Panc1 (cell line): ENCODE results near the gene HAGH. TPM values are rescaled to one million over a fixed set of nuclear protein-coding genes. Genes with fewer than 3 reads are reported as not detected.
A peak's percentile ranks its signal among the peaks of the same experiment; 100 is the strongest.

Experiments
- ATAC-seq: fragments of 200-7000 bp; cut with Tn5 transposase; 2 replicates; pipeline ENCODE4 v1.9.1; 2020; ENCODE audit warnings: mild to moderate bottlenecking, moderate library complexity
- BruUV-seq: library from RNA; stranded (reverse); fragments of 400-500 nt; replicated peaks from 2 replicates; lab custom pipeline; 2021; lab: Mats Ljungman, UMichigan
- CTCF ChIA-PET: fragments of 300-600 bp; sonication (Branson Sonifier 250); formaldehyde crosslinking; loops from one replicate; lab custom pipeline; 2022; ENCODE audit warnings: antibody characterized with exemption; lab: Charles Lee
- POLR2A ChIA-PET: fragments of 300-600 bp; sonication (Branson Sonifier 250); formaldehyde crosslinking; loops from one replicate; lab custom pipeline; 2022; ENCODE audit warnings: antibody characterized with exemption; lab: Charles Lee
- DNase-seq: peaks from one replicate; pipeline ENCODE4 v3.0.0-alpha.2; 2010; ENCODE audit warnings: low read depth, low spot score
- H3K27ac ChIP-seq: 2 replicates; pipeline ENCODE4 v1.5.1; 2011; ENCODE audit warnings: mild to moderate bottlenecking, low read length, inconsistent platforms
- H3K27me3 ChIP-seq: fragments of 200-500 bp; sonication (Bioruptor generic); 2 replicates; pipeline ENCODE4 v1.6.0; 2014; ENCODE audit warnings: low read length, inconsistent platforms; ENCODE audit not compliant: control insufficient read depth, insufficient read depth
- H3K36me3 ChIP-seq: fragments of 200-500 bp; sonication (Bioruptor generic); 2 replicates; pipeline ENCODE4 v1.5.1; 2014; ENCODE audit warnings: inconsistent platforms, mild to moderate bottlenecking, low read length, moderate library complexity; ENCODE audit not compliant: control insufficient read depth, insufficient read depth
- H3K4me1 ChIP-seq: 2 replicates; pipeline ENCODE4 v1.5.1; 2011; ENCODE audit warnings: inconsistent platforms, mild to moderate bottlenecking, low read length, moderate library complexity; ENCODE audit not compliant: control insufficient read depth, insufficient read depth
- H3K4me3 ChIP-seq, 2 experiments: 2 replicates each; pipeline ENCODE4 v1.5.1; 2011 to 2012; ENCODE audit warnings: low read depth in 2 of 2, low read length in 2 of 2, mild to moderate bottlenecking in 2 of 2, inconsistent platforms in 1 of 2, moderate library complexity in 1 of 2
- H3K9me3 ChIP-seq: fragments of 200-500 bp; sonication (Bioruptor generic); 2 replicates; pipeline ENCODE4 v1.5.1; 2014; ENCODE audit warnings: low read depth, mild to moderate bottlenecking, inconsistent platforms, low read length, moderate library complexity; ENCODE audit not compliant: control insufficient read depth, insufficient read depth
- POLR2AphosphoS5 ChIP-seq: IDR thresholded peaks from 2 replicates; pipeline ENCODE4 v1.6.1; 2012; ENCODE audit warnings: mild to moderate bottlenecking, low read depth, low read length, moderate library complexity
- REST ChIP-seq, 2 experiments: IDR thresholded peaks; 2 replicates each; pipeline ENCODE4 v1.6.1; 2011 to 2012; ENCODE audit warnings: low read depth in 2 of 2, control low read depth in 1 of 2, low read length in 1 of 2, mild to moderate bottlenecking in 1 of 2, moderate library complexity in 1 of 2; ENCODE audit not compliant: insufficient read depth in 1 of 2
- SIN3A ChIP-seq: IDR thresholded peaks from 2 replicates; pipeline ENCODE4 v1.6.1; 2012; ENCODE audit warnings: low read depth, mild to moderate bottlenecking, low read length, moderate library complexity, borderline replicate concordance; ENCODE audit not compliant: insufficient read depth
- TCF7L2 ChIP-seq: IDR thresholded peaks from 2 replicates; pipeline ENCODE4 v1.6.1; 2011; ENCODE audit warnings: mild to moderate bottlenecking, low read depth, low read length, inconsistent platforms
- in situ Hi-C: cut with HindIII; loops from 2 replicates; pipeline ENCODE4 v1.10.0; 2016; ENCODE audit warnings: low sequenced_read_pairs, low pct_unique_long_range_greater_than_20kb
- intact Hi-C: fragments of 100-400 bp; cut with micrococcal nuclease; formaldehyde crosslinking; loops from one replicate; pipeline ENCODE4 v1.10.0; 2022; ENCODE audit not compliant: unreplicated experiment
- total RNA-seq: library from RNA; stranded (reverse); gene quantifications from one replicate; pipeline ENCODE4 v1.2.1, GENCODE V29; 2021; ENCODE audit not compliant: unreplicated experiment
- TF ChIP-seq, protein P1 (sequence below): fragments of 450-650 bp; IDR thresholded peaks from 2 replicates; pipeline ENCODE4 v1.5.1; 2017; ENCODE audit warnings: mild to moderate bottlenecking

The HAGH gene
- total RNA-seq, 1 experiment from 2014 or later, result 58.9 TPM

DNA sequence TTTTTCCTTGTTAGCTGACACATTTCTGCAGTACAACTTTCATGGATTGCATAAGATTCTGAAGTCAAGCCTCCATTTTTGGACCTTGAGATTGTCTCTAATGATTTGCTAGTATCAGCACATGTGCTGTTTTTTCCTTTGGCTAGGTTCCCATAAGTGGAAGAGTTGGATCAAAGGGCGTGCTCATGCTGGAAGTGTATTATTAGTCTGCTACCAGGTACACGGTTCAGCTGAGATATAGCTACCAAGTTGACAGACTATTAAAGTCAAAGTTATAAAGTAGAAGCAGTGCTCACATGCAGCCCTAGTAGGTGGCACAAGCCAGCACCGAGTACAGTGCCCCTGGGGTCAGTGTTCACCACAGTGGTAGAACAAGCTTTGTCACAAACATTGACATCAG, 3.6 kb upstream of the HAGH start (continued):
- TF ChIP-seq POLR2AphosphoS5, result no peak

GRCh38 chr16:1828645-1829410, 2.2 kb upstream of the HAGH start:
- H3K27me3 ChIP-seq, result no peaks in the 10 kb centered on the region
- H3K4me1 ChIP-seq, result peaks cover 17% of the 10 kb centered on the region
- no peak for ATAC-seq
- peaks cover 8% of the 10 kb centered on the region; the same call in 1 of the 2 replicates for H3K36me3 ChIP-seq
- intact Hi-C loops, result no loop called here
- CTCF ChIA-PET, result interaction anchor here (0.6 kb wide), 1 partner anchor 94 kb away, joined by 3 read pairs; no protein-coding TSS in a partner anchor
- TF ChIP-seq TCF7L2, result no peak
- no peak for TF ChIP-seq POLR2AphosphoS5
- TF ChIP-seq, protein P1, sequence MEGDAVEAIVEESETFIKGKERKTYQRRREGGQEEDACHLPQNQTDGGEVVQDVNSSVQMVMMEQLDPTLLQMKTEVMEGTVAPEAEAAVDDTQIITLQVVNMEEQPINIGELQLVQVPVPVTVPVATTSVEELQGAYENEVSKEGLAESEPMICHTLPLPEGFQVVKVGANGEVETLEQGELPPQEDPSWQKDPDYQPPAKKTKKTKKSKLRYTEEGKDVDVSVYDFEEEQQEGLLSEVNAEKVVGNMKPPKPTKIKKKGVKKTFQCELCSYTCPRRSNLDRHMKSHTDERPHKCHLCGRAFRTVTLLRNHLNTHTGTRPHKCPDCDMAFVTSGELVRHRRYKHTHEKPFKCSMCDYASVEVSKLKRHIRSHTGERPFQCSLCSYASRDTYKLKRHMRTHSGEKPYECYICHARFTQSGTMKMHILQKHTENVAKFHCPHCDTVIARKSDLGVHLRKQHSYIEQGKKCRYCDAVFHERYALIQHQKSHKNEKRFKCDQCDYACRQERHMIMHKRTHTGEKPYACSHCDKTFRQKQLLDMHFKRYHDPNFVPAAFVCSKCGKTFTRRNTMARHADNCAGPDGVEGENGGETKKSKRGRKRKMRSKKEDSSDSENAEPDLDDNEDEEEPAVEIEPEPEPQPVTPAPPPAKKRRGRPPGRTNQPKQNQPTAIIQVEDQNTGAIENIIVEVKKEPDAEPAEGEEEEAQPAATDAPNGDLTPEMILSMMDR, result no peak
- TF ChIP-seq SIN3A, result no peak
- TF ChIP-seq REST (IDR thresholded peaks at IDR 0.05; ENCODE audit: insufficient read depth in 1 of 2, low read depth in 2 of 2, low read length in 1 of 2), result no peak
- peak overlapping the region; percentile 80 for H3K27ac ChIP-seq
- in situ Hi-C loops, result no loop called here
- BruUV-seq, result no TSS peak
- DNase-seq, result no peak
- POLR2A ChIA-PET, result interaction anchor here (0.7 kb wide), 1 partner anchor 15 kb away, joined by 3 read pairs; no protein-coding TSS in a partner anchor
- H3K9me3 ChIP-seq, result no peaks in the 10 kb centered on the region
- peak overlapping the region; percentile 99 to 100 for H3K4me3 ChIP-seq

- Histone ChIP-seq H3K27me3 (no peaks in the 10 kb centered on the region), H3K4me1 (peaks cover 17% of the 10 kb centered on the region), H3K9me3 (no peaks in the 10 kb centered on the region), H3K36me3 (peaks cover 8% of the 10 kb centered on the region; the same call in 1 of the 2 replicates), H3K4me3 (peak overlapping the region; percentile 61 to 99), H3K27ac (peak overlapping the region; percentile 29; the same call in 1 of the 2 replicates)
- intact Hi-C loops, result no loop called here
- no TSS peak for BruUV-seq
- in situ Hi-C loops, result no loop called here
- ChIA-PET POLR2A (interaction anchor here (0.6 kb wide), 1 partner anchor 29 kb away, joined by 3 read pairs; no protein-coding TSS in a partner anchor), CTCF (interaction anchor here (0.6 kb wide), 1 partner anchor 11 kb away, joined by 3 read pairs; no protein-coding TSS in a partner anchor)
- TF ChIP-seq, protein P1, result no peak
- no peak for TF ChIP-seq POLR2AphosphoS5
- TF ChIP-seq SIN3A, result no peak
- TF ChIP-seq TCF7L2, result no peak
- TF ChIP-seq REST (IDR thresholded peaks at IDR 0.05; ENCODE audit: insufficient read depth in 1 of 2, low read depth in 2 of 2, low read length in 1 of 2), result no peak
- DNase-seq (no peak), ATAC-seq (peak; percentile 76)
These were observed 548 bp downstream of the HAGH start for GRCh38 chr16:1825864-1826690.
